ENCODE results near the gene HSPB1. TPM values are rescaled to one million over a fixed set of nuclear protein-coding genes. Genes with fewer than 3 reads are reported as not detected.

The HSPB1 gene
- total RNA-seq, 2 experiments from 2014 or later, result 204 to 349 TPM

- intact Hi-C loops (cut with micrococcal nuclease; ENCODE audit: unreplicated experiment), result no loop called here
- CTCF ChIA-PET (ENCODE audit: unreplicated experiment), result no interaction called here
Observed at GRCh38 chr7:76301000-76301399, 1.5 kb upstream of the HSPB1 start.

GRCh38 chr7:76303202-76304147, 1.0 kb downstream of the HSPB1 start:
- Histone ChIP-seq H3K27ac (ENCODE audit: low read depth, low read length, poor library complexity, severe bottlenecking) (peak overlapping the region; percentile 81), H3K4me3 (ENCODE audit: low read depth, low read length, poor library complexity, severe bottlenecking) (peak overlapping the region; percentile 89), H3K9me3 (ENCODE audit: low read length) (no peaks in the 10 kb centered on the region), H3K4me1 (ENCODE audit: insufficient read depth, low read length, poor library complexity, severe bottlenecking) (peaks cover 53% of the 10 kb centered on the region), H3K9me2 (ENCODE audit: insufficient read depth, low read length) (no peaks in the 10 kb centered on the region), H4K20me1 (ENCODE audit: insufficient read depth, low read length) (no peaks in the 10 kb centered on the region), H3K36me3 (ENCODE audit: insufficient read depth, low read length) (peaks cover 9% of the 10 kb centered on the region; the same call in 1 of the 2 replicates), H3K79me2 (ENCODE audit: insufficient read depth, low read depth, low read length) (no peaks in the 10 kb centered on the region), H3K4me2 (ENCODE audit: low read length) (peak overlapping the region; percentile 87), H2AFZ (ENCODE audit: low read length) (peak overlapping the region; percentile 42; the same call in 1 of the 2 replicates)
- TSS peak; percentile 97 for BruUV-seq (replicated peaks)
- CTCF ChIA-PET (ENCODE audit: unreplicated experiment), result no interaction called here
- TF ChIP-seq EZH2phosphoT487 (IDR thresholded peaks at IDR 0.05; ENCODE audit: borderline replicate concordance, low read depth, low read length) (no peak), CTCF (conservative IDR thresholded peaks at IDR 0.05; ENCODE audit: low read length) (no peak)
- peak; percentile 81 for DNase-seq (ENCODE audit: low spot score)
- intact Hi-C loops (cut with micrococcal nuclease; ENCODE audit: unreplicated experiment), result no loop called here
- POLR2A ChIA-PET, result interaction anchor here (0.7 to 2.7 kb wide), 2 partner anchors 14 to 192 kb away, joined by 9 to 13 read pairs; no protein-coding TSS in a partner anchor

More at GRCh38 chr7:76301000-76301399, 1.5 kb upstream of the HSPB1 start:
- no peak overlapping the region for H3K4me2 ChIP-seq (ENCODE audit: low read length)
- no peak overlapping the region for H3K4me3 ChIP-seq (ENCODE audit: low read depth, low read length, poor library complexity, severe bottlenecking)
- H3K4me1 ChIP-seq (ENCODE audit: insufficient read depth, low read length, poor library complexity, severe bottlenecking), result peaks cover 29% of the 10 kb centered on the region
- H3K9me3 ChIP-seq (ENCODE audit: low read length), result no peaks in the 10 kb centered on the region
- H4K20me1 ChIP-seq (ENCODE audit: insufficient read depth, low read length), result no peaks in the 10 kb centered on the region
- no peak overlapping the region for H3K27ac ChIP-seq (ENCODE audit: low read depth, low read length, poor library complexity, severe bottlenecking)
- TF ChIP-seq EZH2phosphoT487 (IDR thresholded peaks at IDR 0.05; ENCODE audit: borderline replicate concordance, low read depth, low read length), result no peak
- TF ChIP-seq CTCF (conservative IDR thresholded peaks at IDR 0.05; ENCODE audit: low read length), result no peak
- H2AFZ ChIP-seq (ENCODE audit: low read length), result no peak overlapping the region
- POLR2A ChIA-PET, result no interaction called here
- no TSS peak for BruUV-seq (replicated peaks)
- no peaks in the 10 kb centered on the region for H3K79me2 ChIP-seq (ENCODE audit: insufficient read depth, low read depth, low read length)
- no peak for DNase-seq (ENCODE audit: low spot score)
- H3K9me2 ChIP-seq (ENCODE audit: insufficient read depth, low read length), result no peaks in the 10 kb centered on the region
- H3K36me3 ChIP-seq (ENCODE audit: insufficient read depth, low read length), result peaks cover 9% of the 10 kb centered on the region; the same call in 1 of the 2 replicates

All from OCI-LY7 (cell line).